SK-N-SH (cell line): ENCODE data around the gene CCDC187. TPM values are rescaled to one million over a fixed set of nuclear protein-coding genes. Genes with fewer than 3 reads are reported as not detected.

Experiments
- CTCF ChIA-PET: fragments of 300-600, 350-600 bp; formaldehyde crosslinking; extraction: SDS; loops from one replicate; lab custom pipeline; 2021; lab: Yijun Ruan, JAX
- POLR2A ChIA-PET: fragments of 350-600 bp; sonication (Branson Sonifier 250); formaldehyde crosslinking; extraction: SDS; loops from one replicate; lab custom pipeline; 2020; ENCODE audit warnings: antibody characterized with exemption, inconsistent platforms; lab: Yijun Ruan, JAX
- DNase-seq: peaks from one replicate; pipeline ENCODE4 v3.0.0; 2012
- H2AFZ ChIP-seq: fragments of 200-600 bp; sonication (generic); 2 replicates; pipeline ENCODE4 v1.8.1; 2016; ENCODE audit warnings: antibody characterized with exemption, mild to moderate bottlenecking, low read depth
- H3F3A ChIP-seq: fragments of 200-600 bp; sonication (generic); replicated peaks from 2 replicates; pipeline ENCODE3; 2016; ENCODE audit warnings: antibody characterized with exemption, mild to moderate bottlenecking; ENCODE audit not compliant: insufficient read depth
- H3K27ac ChIP-seq, 2 experiments: fragments of 200-500 bp in 1 of 2; fragments of 200-600 bp in 1 of 2; sonication (Bioruptor generic) in 1 of 2; sonication (generic), shearing (Covaris generic) in 1 of 2; 2 replicates each; pipeline versions ENCODE4 v1.5.1 to v1.6.1; 2014 to 2016; ENCODE audit warnings: low read depth in 2 of 2, inconsistent platforms in 1 of 2, low read length in 1 of 2, mild to moderate bottlenecking in 1 of 2, mixed read lengths in 1 of 2
- H3K27me3 ChIP-seq: fragments of 200-600 bp; sonication (generic), shearing (Covaris generic); 2 replicates; pipeline ENCODE4 v1.6.1; 2016; ENCODE audit warnings: mixed run types; ENCODE audit not compliant: insufficient read depth
- H3K36me3 ChIP-seq, 2 experiments: fragments of 200-500 bp in 1 of 2; fragments of 200-600 bp in 1 of 2; sonication (Bioruptor generic) in 1 of 2; sonication (generic) in 1 of 2; replicated peaks in 1 of 2; 2 replicates each; pipeline versions ENCODE3 to v1.5.1; 2014 to 2016; ENCODE audit warnings: low read length in 1 of 2, mild to moderate bottlenecking in 1 of 2; ENCODE audit not compliant: insufficient read depth in 2 of 2, control insufficient read depth in 1 of 2
- H3K4me1 ChIP-seq, 2 experiments: fragments of 200-500 bp in 1 of 2; fragments of 200-600 bp in 1 of 2; sonication (Bioruptor generic) in 1 of 2; sonication (generic), shearing (Covaris generic) in 1 of 2; 2 replicates each; pipeline versions ENCODE4 v1.5.1 to v1.6.1; 2014 to 2016; ENCODE audit warnings: low read depth in 1 of 2, low read length in 1 of 2, mixed run types in 1 of 2; ENCODE audit not compliant: insufficient read depth in 2 of 2, control insufficient read depth in 1 of 2
- H3K4me2 ChIP-seq: fragments of 200-600 bp; sonication (generic), shearing (Covaris generic); 2 replicates; pipeline ENCODE4 v1.6.1; 2017; ENCODE audit warnings: mixed run types
- H3K4me3 ChIP-seq, 2 experiments: fragments of 200-500 bp in 1 of 2; fragments of 200-600 bp in 1 of 2; sonication (Bioruptor generic) in 1 of 2; sonication (generic), shearing (Covaris generic) in 1 of 2; 2 replicates each; pipeline versions ENCODE4 v1.5.1 to v1.8.1; 2014 to 2016; ENCODE audit warnings: low read depth in 2 of 2, inconsistent platforms in 1 of 2, low read length in 1 of 2, mild to moderate bottlenecking in 1 of 2, mixed read lengths in 1 of 2, moderate library complexity in 1 of 2
- H3K79me2 ChIP-seq: fragments of 200-600 bp; sonication (generic); 2 replicates; pipeline ENCODE4 v1.8.1; 2017; ENCODE audit warnings: mild to moderate bottlenecking; ENCODE audit not compliant: insufficient read depth
- H3K9ac ChIP-seq: fragments of 200-600 bp; sonication (generic); 2 replicates; pipeline ENCODE4 v1.6.1; 2017; ENCODE audit warnings: mixed run types
- H3K9me2 ChIP-seq: fragments of 200-600 bp; sonication (generic); 2 replicates; pipeline ENCODE4 v1.6.1; 2017; ENCODE audit warnings: mixed run types
- H3K9me3 ChIP-seq: fragments of 200-600 bp; sonication (generic); 2 replicates; pipeline ENCODE4 v1.6.1; 2017; ENCODE audit warnings: mixed run types, mild to moderate bottlenecking, moderate library complexity
- H4K20me1 ChIP-seq: fragments of 200-600 bp; sonication (generic); 2 replicates; pipeline ENCODE4 v1.6.1; 2017; ENCODE audit warnings: mild to moderate bottlenecking, mixed run types; ENCODE audit not compliant: insufficient read depth
- CTCF ChIP-seq: fragments of 200-600 bp; sonication (generic); IDR thresholded peaks from 2 replicates; pipeline ENCODE4 v1.6.1; 2017; ENCODE audit warnings: antibody characterized with exemption, mild to moderate bottlenecking, moderate library complexity
- EP300 ChIP-seq, 2 experiments: IDR thresholded peaks; 2 replicates each; pipeline versions ENCODE4 v1.4.0 to v1.6.1; 2012; ENCODE audit warnings: borderline replicate concordance in 1 of 2, low read depth in 1 of 2, low read length in 1 of 2
- JUND ChIP-seq: IDR thresholded peaks from 2 replicates; pipeline ENCODE4 v1.4.0; 2012
- NFIC ChIP-seq: IDR thresholded peaks from 2 replicates; pipeline ENCODE4 v1.4.0; 2012; ENCODE audit warnings: borderline replicate concordance
- PBX3 ChIP-seq: IDR thresholded peaks from 2 replicates; pipeline ENCODE4; 2012
- REST ChIP-seq: IDR thresholded peaks from 2 replicates; pipeline ENCODE4 v1.6.1; 2012; ENCODE audit warnings: mild to moderate bottlenecking, low read depth, low read length, moderate library complexity
- RFX5 ChIP-seq: IDR thresholded peaks from 2 replicates; pipeline ENCODE4 v1.6.1; 2012; ENCODE audit warnings: mild to moderate bottlenecking, improper control_type of control experiment, low read length
- RXRA ChIP-seq: IDR thresholded peaks from 2 replicates; pipeline ENCODE4 v1.4.0; 2012; ENCODE audit warnings: low read depth, mild to moderate bottlenecking, borderline replicate concordance
- TAF1 ChIP-seq: IDR thresholded peaks from 2 replicates; pipeline ENCODE4 v1.6.1; 2012; ENCODE audit warnings: low read depth, mild to moderate bottlenecking, low read length, moderate library complexity, borderline replicate concordance
- TCF12 ChIP-seq: IDR thresholded peaks from 2 replicates; pipeline ENCODE4 v1.4.0; 2012
- USF2 ChIP-seq: fragments of 150-350 bp; IDR thresholded peaks from 2 replicates; pipeline ENCODE4 v1.6.1; 2017; ENCODE audit warnings: antibody characterized with exemption, low read length, low read depth, borderline replicate concordance
- WGBS: methylation state at CpG from one replicate; pipeline ENCODE4 v1.1.6; 2017; ENCODE audit warnings: low lambda C conversion rate; 5-methylcytosine and 5-hydroxymethylcytosine counted together
- polyA plus RNA-seq, 3 experiments: library from polyadenylated mRNA; depleted of rRNA; stranded (reverse); fragments of >200 nt; gene quantifications; 2 replicates each; pipeline ENCODE4 v1.2.3, GENCODE V29; 2012
- TF ChIP-seq, protein P1 (sequence below): IDR thresholded peaks from 2 replicates; pipeline ENCODE4 v1.4.0; 2012; ENCODE audit warnings: low read depth, borderline replicate concordance

CCDC187 gene
- polyA plus RNA-seq, 1 of the 3 experiments (the other 2 are of a cell fraction): not detected

DNA sequence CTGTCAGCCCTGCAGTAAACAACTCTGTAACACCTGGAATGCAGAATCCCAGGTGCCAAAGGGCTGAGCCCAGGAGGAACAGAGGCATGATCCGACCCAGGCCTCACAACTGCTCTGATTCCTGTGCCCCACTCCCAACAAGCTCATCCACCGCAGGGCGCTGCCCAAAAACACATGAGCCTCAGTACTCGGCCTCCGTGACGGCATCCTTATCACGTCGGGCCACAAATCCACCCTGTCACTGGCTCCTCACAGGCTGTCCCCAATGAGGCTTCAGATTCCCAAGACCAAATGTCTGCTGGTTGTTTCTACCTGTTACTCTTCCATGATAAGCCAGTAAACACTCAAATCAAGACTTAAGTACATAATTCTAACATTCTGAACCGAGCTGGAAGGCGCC lies 73.5 kb downstream of the CCDC187 start:
- Histone ChIP-seq H3K4me2 (no peak overlapping the region), H3K9me2 (no peaks in the 10 kb centered on the region), H2AFZ (no peak overlapping the region), H3K27me3 (no peaks in the 10 kb centered on the region), H3K79me2 (peaks cover 10% of the 10 kb centered on the region; the same call in 1 of the 2 replicates), H3K27ac (no peak overlapping the region), H3K9ac (no peak overlapping the region)
- CTCF ChIA-PET: no interaction called here
- 94% methylated on average over 10 of the region's 10 CpGs for WGBS
- TF ChIP-seq EP300 (IDR thresholded peaks at IDR 0.05; ENCODE audit: borderline replicate concordance in 1 of 2, low read depth in 1 of 2, low read length in 1 of 2): no peak
- TF ChIP-seq REST: no peak
- no peak for TF ChIP-seq RXRA
- TF ChIP-seq, protein P1, sequence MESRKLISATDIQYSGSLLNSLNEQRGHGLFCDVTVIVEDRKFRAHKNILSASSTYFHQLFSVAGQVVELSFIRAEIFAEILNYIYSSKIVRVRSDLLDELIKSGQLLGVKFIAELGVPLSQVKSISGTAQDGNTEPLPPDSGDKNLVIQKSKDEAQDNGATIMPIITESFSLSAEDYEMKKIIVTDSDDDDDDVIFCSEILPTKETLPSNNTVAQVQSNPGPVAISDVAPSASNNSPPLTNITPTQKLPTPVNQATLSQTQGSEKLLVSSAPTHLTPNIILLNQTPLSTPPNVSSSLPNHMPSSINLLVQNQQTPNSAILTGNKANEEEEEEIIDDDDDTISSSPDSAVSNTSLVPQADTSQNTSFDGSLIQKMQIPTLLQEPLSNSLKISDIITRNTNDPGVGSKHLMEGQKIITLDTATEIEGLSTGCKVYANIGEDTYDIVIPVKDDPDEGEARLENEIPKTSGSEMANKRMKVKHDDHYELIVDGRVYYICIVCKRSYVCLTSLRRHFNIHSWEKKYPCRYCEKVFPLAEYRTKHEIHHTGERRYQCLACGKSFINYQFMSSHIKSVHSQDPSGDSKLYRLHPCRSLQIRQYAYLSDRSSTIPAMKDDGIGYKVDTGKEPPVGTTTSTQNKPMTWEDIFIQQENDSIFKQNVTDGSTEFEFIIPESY: no peak
- no peak for TF ChIP-seq USF2
- TF ChIP-seq CTCF: no peak
- no peak for TF ChIP-seq NFIC
- TF ChIP-seq TAF1: no peak
- no peak for TF ChIP-seq RFX5
- TF ChIP-seq JUND: no peak
- no peak for TF ChIP-seq PBX3
- TF ChIP-seq TCF12: no peak
- TF ChIP-seq, all 33 proteins: peak for 0
- no peak for DNase-seq
- H4K20me1 ChIP-seq: peaks cover 44% of the 10 kb centered on the region
- no peaks in the 10 kb centered on the region for H3K9me3 ChIP-seq
- POLR2A ChIA-PET: no interaction called here
- peaks cover 4% of the 10 kb centered on the region for H3F3A ChIP-seq
- peaks cover 0 to 11% of the 10 kb centered on the region in 2 experiments; a peak in 1 of 4 replicates for H3K4me1 ChIP-seq
- no peak overlapping the region for H3K4me3 ChIP-seq
- H3K36me3 ChIP-seq: peaks cover 0 to 19% of the 10 kb centered on the region in 2 experiments
